ENCODE results near the gene GPS2. TPM values are rescaled to one million over a fixed set of nuclear protein-coding genes. Genes with fewer than 3 reads are reported as not detected.

Gene GPS2
- total RNA-seq, 1 donor from 2014 or later = 76.0 TPM

- no peaks in the 10 kb centered on the region for H3K36me3 ChIP-seq (ENCODE audit: control insufficient read depth, insufficient read depth, low read length)
- no peak overlapping the region for H3K4me3 ChIP-seq (ENCODE audit: low read depth, low read length)
- no peak for DNase-seq (ENCODE audit: low read depth)
- H3K27me3 ChIP-seq (ENCODE audit: control insufficient read depth, insufficient read depth, low read length) = peaks cover 67% of the 10 kb centered on the region
- TF ChIP-seq, protein P1, sequence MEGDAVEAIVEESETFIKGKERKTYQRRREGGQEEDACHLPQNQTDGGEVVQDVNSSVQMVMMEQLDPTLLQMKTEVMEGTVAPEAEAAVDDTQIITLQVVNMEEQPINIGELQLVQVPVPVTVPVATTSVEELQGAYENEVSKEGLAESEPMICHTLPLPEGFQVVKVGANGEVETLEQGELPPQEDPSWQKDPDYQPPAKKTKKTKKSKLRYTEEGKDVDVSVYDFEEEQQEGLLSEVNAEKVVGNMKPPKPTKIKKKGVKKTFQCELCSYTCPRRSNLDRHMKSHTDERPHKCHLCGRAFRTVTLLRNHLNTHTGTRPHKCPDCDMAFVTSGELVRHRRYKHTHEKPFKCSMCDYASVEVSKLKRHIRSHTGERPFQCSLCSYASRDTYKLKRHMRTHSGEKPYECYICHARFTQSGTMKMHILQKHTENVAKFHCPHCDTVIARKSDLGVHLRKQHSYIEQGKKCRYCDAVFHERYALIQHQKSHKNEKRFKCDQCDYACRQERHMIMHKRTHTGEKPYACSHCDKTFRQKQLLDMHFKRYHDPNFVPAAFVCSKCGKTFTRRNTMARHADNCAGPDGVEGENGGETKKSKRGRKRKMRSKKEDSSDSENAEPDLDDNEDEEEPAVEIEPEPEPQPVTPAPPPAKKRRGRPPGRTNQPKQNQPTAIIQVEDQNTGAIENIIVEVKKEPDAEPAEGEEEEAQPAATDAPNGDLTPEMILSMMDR (IDR thresholded peaks at IDR 0.05; ENCODE audit: insufficient read depth, low read length, poor library complexity, severe bottlenecking) = no peak
Observed at GRCh38 chr17:7289256-7290032, 25.7 kb downstream of the GPS2 start.

- TF ChIP-seq, protein P1 (IDR thresholded peaks at IDR 0.05; ENCODE audit: insufficient read depth, low read length, poor library complexity, severe bottlenecking) = no peak
- no peaks in the 10 kb centered on the region for H3K36me3 ChIP-seq (ENCODE audit: control insufficient read depth, insufficient read depth, low read length)
- peaks cover 67% of the 10 kb centered on the region for H3K27me3 ChIP-seq (ENCODE audit: control insufficient read depth, insufficient read depth, low read length)
- no peak overlapping the region for H3K4me3 ChIP-seq (ENCODE audit: low read depth, low read length)
- DNase-seq (ENCODE audit: low read depth) = no peak
Observed at GRCh38 chr17:7285679-7286078, 29.5 kb downstream of the GPS2 start.

GRCh38 chr17:7284911-7285310 lies 30.2 kb downstream of the GPS2 start:
- no peak for DNase-seq (ENCODE audit: low read depth)
- Histone ChIP-seq H3K27me3 (ENCODE audit: control insufficient read depth, insufficient read depth, low read length) (peaks cover 63% of the 10 kb centered on the region), H3K4me3 (ENCODE audit: low read depth, low read length) (no peak overlapping the region), H3K36me3 (ENCODE audit: control insufficient read depth, insufficient read depth, low read length) (no peaks in the 10 kb centered on the region)
- TF ChIP-seq, protein P1 (IDR thresholded peaks at IDR 0.05; ENCODE audit: insufficient read depth, low read length, poor library complexity, severe bottlenecking) = no peak

- Histone ChIP-seq H3K4me3 (ENCODE audit: low read depth, low read length) (no peak overlapping the region), H3K27me3 (ENCODE audit: control insufficient read depth, insufficient read depth, low read length) (peaks cover 56% of the 10 kb centered on the region), H3K36me3 (ENCODE audit: control insufficient read depth, insufficient read depth, low read length) (no peaks in the 10 kb centered on the region)
- TF ChIP-seq, protein P1 (IDR thresholded peaks at IDR 0.05; ENCODE audit: insufficient read depth, low read length, poor library complexity, severe bottlenecking) = no peak
- no peak for DNase-seq (ENCODE audit: low read depth)
Observed at GRCh38 chr17:7283471-7284216, 31.5 kb downstream of the GPS2 start.

DNA sequence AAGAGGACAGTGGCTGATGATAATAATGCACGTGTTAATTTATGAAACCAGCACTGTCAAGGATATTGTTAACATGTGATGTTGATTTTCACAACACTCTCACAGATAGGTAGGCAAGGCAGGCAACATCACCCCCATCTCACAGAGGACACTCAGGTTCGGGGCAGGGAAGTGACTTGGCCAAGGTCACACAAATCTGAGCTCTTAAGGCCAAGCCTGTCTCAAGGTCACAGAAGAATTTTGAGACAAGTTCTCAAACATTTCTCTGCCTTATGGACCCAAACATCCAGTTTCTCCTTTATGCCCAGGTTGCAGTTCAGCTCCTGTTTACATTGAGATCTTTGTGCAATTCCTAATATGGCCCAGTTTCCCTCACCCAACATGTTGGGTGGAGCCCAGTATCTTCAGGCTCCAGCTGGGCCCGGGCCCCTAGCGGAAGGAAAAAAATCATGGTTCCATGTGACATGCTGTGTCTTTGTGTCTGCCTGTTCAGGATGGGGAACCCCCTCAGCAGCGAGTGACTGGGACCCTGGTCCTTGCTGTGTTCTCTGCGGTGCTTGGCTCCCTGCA lies 32.3 kb downstream of the GPS2 start:
- TF ChIP-seq, protein P1 (IDR thresholded peaks at IDR 0.05; ENCODE audit: insufficient read depth, low read length, poor library complexity, severe bottlenecking) = no peak
- H3K4me3 ChIP-seq (ENCODE audit: low read depth, low read length) = no peak overlapping the region
- peaks cover 50% of the 10 kb centered on the region for H3K27me3 ChIP-seq (ENCODE audit: control insufficient read depth, insufficient read depth, low read length)
- DNase-seq (ENCODE audit: low read depth) = no peak
- H3K36me3 ChIP-seq (ENCODE audit: control insufficient read depth, insufficient read depth, low read length) = no peaks in the 10 kb centered on the region
